GM19238 (cell line): ENCODE results near the gene SFMBT2.

Experiments used
- DNase-seq: peaks from one replicate; pipeline ENCODE4 v3.0.0; 2011; ENCODE audit warnings: low spot score; ENCODE audit not compliant: insufficient read length

SFMBT2 gene

DNA sequence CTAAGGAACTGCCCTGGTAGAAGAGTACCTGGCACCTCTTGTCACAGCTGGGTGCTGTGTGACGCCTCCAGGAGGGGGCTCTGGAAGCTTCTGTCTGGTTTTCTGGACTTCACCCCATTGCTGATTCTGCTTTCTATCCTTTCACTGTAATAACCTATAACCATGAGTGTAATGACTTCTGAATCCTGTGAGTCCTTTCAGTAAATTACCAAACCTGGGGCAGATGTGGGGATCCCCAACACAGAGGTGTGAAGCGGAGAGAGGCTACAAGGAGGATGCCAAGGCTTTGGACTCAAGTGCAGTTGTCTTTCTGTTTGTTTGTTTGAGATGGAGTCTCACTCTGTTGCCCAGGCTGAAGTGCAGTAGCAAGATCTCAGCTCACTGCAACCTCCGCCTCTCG, 143.7 kb downstream of the SFMBT2 start:
- no peak for DNase-seq

DNA sequence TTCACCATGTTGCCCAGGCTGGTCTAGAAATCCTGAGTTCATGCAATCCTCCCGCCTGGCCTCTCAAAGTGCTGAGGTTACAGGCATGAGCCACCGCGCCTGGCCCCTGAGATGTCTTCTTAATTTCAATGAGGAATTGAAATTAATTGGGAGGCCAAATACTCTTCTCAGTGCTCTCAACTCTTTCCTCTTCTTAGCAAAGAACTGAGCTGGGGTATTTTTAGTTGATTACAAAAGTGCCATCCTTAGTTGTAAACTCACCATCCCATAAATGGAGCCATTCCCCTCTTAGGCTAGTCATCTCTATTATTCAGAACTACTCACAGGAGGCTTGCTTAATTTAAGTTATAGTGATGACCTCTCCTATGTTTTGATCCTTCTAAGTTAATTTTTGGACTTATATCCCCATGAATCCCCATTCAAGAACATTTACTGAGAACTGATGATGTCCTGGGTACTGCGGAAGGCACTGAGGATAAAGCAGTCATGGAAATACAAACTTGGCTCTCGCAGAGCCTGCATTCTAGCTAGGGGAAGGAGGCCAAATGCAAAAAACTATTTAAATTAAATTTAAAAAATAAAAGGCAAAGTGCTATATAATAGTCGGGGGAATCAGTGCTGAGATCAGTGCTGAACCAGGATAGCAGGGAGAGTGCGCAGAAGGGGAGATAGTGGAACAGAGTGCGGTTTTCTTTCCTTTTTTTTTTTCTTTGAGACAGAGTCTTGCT, 145.3 kb downstream of the SFMBT2 start:
- DNase-seq: no peak

DNA sequence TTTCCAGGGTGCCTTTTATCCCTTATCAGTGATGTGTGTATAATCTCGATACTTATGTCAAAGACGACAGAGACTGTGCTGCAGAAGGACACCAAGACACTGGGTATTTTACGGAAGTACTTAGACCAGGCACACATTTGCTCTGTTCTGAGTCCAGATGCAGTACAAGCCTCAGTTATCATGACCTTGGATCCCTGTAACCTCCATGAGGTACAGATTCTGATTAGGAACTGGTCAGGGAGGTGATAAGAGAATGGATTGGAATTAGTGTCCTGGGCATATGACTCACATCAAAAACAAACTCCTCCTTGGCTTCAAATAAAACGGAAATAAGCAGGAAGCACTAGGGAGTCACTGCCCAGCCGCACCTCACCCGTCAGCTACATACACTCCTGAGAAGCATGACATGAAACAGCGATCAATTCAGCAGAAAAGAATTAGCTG, 146.5 kb downstream of the SFMBT2 start:
- no peak for DNase-seq

- DNase-seq: no peak
These were observed 147.2 kb downstream of the SFMBT2 start for GRCh38 chr10:7263616-7264015.

GRCh38 chr10:7261351-7261750, 149.5 kb downstream of the SFMBT2 start:
- no peak for DNase-seq

GRCh38 chr10:7260912-7261311, 149.9 kb downstream of the SFMBT2 start:
- DNase-seq: no peak

DNA sequence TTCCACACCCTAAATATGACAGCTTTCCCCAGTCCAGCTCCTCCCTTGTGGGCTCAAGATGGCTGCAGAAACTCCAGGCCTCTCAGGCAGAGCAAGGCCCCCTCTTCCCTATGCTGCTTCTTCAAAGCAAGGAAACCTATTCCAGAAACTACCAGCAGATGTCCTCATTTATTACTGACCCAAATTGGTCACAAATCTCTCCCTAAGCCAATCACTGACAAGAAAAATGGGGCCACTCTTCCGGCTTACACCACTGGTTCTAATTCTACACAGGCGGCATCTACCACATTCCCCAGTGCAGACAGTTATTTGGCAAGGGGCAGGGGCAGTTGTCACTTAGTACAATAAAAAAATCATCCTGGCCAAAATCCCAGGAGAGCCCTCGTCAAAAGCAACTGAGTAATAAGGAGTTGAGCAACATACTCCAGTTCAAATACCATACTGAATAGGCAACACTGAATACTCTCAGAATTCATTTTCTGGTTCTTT, 150.4 kb downstream of the SFMBT2 start:
- DNase-seq: peak; percentile 23

GRCh38 chr10:7258948-7259523, 151.8 kb downstream of the SFMBT2 start:
- DNase-seq: peak; percentile 32

DNA sequence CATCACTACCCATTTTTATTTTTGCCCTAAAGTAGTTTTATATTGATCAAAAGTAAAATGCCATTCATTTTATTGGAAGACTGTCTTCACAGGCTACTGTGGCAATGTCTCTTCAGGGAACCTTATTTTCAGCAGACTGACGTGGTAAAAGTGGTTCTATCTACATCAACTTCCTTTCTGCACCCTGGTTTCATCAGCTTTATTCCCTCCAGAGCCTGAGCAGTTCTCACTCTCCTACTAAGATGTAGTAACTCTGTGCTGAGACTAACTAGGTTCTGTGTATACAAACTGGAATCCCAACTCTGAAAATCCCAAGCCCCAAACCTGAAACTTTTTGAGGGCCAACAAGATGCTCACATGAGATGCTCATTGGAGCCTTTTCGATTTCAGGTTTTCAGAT, 155.3 kb downstream of the SFMBT2 start:
- DNase-seq: no peak

- DNase-seq: no peak
These were observed 159.0 kb downstream of the SFMBT2 start for GRCh38 chr10:7251696-7252465.

GRCh38 chr10:7250236-7250635, 160.6 kb downstream of the SFMBT2 start:
- no peak for DNase-seq

GRCh38 chr10:7248585-7249164, 162.2 kb downstream of the SFMBT2 start:
- no peak for DNase-seq

GRCh38 chr10:7248148-7248547, 162.7 kb downstream of the SFMBT2 start:
- DNase-seq: no peak

DNA sequence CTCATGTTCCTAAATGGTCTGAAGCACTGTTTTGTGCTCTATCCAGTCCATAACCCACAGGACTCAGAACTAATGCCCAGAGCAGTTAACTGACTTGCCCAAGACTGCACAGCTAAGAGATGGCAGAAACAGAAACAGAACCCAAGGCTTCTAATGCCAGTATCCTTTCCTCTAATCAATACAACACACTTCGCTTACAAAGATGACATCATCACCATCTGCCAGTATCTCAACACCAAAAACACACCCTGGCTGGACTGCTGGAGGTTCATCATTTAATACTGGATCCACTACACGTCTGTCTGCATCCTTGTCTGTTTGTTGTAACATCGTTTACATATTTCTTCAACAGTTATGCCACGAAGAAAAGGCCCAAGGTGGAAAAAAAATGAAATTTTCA, 165.3 kb downstream of the SFMBT2 start:
- DNase-seq: no peak

GRCh38 chr10:7243873-7244272, 167.0 kb downstream of the SFMBT2 start:
- DNase-seq: peak; percentile 41

DNA sequence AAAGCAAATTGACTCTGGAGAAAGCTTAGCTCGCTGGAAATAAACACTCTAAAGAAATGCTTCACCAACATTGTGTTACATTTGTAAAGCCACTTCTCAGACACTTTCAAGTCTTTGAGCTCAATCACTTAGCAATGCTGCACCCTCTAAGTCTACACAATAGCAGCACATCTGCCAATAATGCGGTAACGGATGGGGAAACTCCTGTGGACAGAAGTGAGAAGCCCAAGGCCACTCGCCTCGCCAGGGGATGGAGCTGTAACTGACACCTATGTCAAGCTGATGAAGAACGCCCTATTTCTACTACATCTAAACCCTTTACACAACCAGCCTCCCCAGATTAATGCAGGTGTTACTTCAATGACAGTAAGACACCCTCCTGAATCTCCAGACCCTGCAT, 167.7 kb downstream of the SFMBT2 start:
- no peak for DNase-seq

GRCh38 chr10:7239312-7239985, 171.4 kb downstream of the SFMBT2 start:
- no peak for DNase-seq

DNA sequence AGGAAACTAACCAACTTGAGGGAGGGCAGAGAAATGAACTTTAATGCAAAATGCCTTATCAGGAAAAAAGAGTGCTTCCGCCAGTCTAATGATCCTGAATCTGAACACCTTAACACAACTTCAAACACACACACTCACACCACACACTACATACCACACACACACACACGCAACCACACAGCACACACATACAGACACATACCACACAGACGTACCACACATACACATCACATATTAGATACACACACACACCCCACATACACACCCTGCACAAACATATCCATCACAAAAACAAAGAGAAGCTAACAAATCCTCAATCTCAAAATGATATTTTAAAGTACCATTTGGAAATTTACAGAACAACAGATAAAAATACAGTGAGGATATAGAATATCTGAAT, 175.5 kb downstream of the SFMBT2 start:
- DNase-seq: no peak

GRCh38 chr10:7234109-7234508, 176.7 kb downstream of the SFMBT2 start:
- no peak for DNase-seq

DNA sequence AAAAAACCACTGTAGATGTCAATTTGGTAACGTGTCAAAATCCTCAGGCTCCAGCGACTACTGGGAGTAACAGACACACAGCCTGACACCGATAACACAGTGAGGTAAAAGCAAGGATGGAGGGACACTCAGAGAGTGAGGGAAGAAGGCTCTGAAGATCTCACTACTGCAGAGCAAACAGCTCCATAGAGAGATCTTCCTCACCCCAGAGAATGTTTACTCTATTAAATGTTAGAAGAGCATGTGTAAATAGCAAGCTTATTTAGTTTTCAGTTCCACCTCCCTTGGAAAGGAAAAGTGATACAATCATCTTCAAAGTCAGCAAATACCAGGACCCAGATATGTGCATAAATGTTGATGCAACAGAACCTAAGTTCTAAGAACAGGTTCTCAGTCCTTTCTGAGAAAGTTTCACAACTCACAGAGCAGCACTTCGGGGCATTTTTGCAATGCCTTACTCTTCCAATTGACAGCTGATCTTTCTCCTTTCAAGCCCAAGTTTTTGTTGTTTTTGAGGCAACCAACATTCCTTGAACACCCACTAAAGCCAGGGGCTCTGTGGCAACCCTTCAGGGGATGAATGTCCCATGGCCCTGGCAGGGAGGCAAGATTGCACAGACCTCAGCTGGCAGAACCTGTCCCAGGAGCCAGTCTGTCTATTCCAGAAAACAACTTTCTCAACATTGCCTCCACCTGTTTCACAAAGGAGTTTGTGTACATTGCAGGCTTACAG, 177.4 kb downstream of the SFMBT2 start:
- no peak for DNase-seq
